ENCODE data around the gene TF.

TF gene

DNA sequence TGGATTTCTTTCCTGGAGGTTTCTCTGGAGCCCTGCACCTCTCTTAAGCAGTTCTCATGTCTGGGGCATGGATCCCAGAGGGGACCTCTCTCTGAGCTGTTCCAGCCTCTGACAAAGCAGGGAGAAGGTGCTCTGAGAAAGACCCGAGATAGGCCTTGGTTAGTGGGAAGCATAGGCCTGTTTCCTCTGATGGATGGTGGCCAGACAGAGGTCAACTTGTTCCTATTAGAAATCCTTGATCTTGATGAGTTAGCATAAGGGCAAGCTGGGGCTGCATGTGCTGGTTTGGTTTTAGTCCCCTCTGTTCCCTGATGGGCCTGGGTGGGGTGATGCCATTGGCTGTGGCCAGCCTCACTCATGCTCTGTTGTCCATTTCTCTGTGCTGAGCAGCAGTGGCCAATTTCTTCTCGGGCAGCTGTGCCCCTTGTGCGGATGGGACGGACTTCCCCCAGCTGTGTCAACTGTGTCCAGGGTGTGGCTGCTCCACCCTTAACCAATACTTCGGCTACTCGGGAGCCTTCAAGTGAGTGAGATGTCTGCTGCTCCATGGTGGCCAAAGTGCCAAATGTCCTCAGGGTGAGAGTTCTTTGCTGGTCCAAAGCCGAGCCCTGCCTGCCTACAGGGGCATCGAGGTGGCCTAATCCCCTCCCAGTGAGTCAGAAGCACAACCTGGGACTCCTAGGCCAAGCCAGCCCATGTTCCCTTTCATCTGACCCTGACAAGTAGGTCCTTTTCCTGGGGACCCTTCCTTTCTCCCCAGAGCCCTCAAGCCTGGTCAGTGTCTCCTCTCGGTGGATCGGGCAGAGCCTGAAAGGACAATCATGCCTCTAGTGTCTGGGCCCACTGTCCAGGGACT lies 9.0 kb downstream of the TF start:
- peaks cover 4% of the 10 kb centered on the region; the same call in 1 of the 2 replicates for H3K27me3 ChIP-seq
- TF ChIP-seq CTCF (IDR thresholded peaks at IDR 0.05; ENCODE audit: low read depth, low read length), result no peak
- H3K4me1 ChIP-seq, result no peaks in the 10 kb centered on the region
- DNase-seq, result no peak
- no peaks in the 10 kb centered on the region for H3K9me3 ChIP-seq
- no peaks in the 10 kb centered on the region for H3K36me3 ChIP-seq
- no peak overlapping the region for H3K4me3 ChIP-seq (ENCODE audit: low read depth, low read length)

- no peak for TF ChIP-seq CTCF (IDR thresholded peaks at IDR 0.05; ENCODE audit: low read depth, low read length)
- peaks cover 11% of the 10 kb centered on the region; the same call in 1 of the 2 replicates for H3K27me3 ChIP-seq
- H3K4me3 ChIP-seq (ENCODE audit: low read depth, low read length), result no peak overlapping the region
- H3K36me3 ChIP-seq, result no peaks in the 10 kb centered on the region
- H3K4me1 ChIP-seq, result no peaks in the 10 kb centered on the region
- H3K9me3 ChIP-seq, result no peaks in the 10 kb centered on the region
- no peak for DNase-seq
Observed at GRCh38 chr3:133756716-133757694, 10.8 kb downstream of the TF start.

- H3K36me3 ChIP-seq, result no peaks in the 10 kb centered on the region
- no peaks in the 10 kb centered on the region for H3K4me1 ChIP-seq
- TF ChIP-seq CTCF (IDR thresholded peaks at IDR 0.05; ENCODE audit: low read depth, low read length), result no peak
- DNase-seq, result no peak
- H3K9me3 ChIP-seq, result no peaks in the 10 kb centered on the region
- H3K27me3 ChIP-seq, result peaks cover 17% of the 10 kb centered on the region; the same call in 1 of the 2 replicates
- H3K4me3 ChIP-seq (ENCODE audit: low read depth, low read length), result no peak overlapping the region
Observed at GRCh38 chr3:133757701-133758567, 11.7 kb downstream of the TF start.

GRCh38 chr3:133758568-133758928 lies 12.4 kb downstream of the TF start:
- no peak for TF ChIP-seq CTCF (IDR thresholded peaks at IDR 0.05; ENCODE audit: low read depth, low read length)
- Histone ChIP-seq H3K9me3 (no peaks in the 10 kb centered on the region), H3K36me3 (no peaks in the 10 kb centered on the region), H3K27me3 (peaks cover 21% of the 10 kb centered on the region; the same call in 1 of the 2 replicates), H3K4me1 (no peaks in the 10 kb centered on the region), H3K4me3 (ENCODE audit: low read depth, low read length) (no peak overlapping the region)
- DNase-seq, result no peak

DNA sequence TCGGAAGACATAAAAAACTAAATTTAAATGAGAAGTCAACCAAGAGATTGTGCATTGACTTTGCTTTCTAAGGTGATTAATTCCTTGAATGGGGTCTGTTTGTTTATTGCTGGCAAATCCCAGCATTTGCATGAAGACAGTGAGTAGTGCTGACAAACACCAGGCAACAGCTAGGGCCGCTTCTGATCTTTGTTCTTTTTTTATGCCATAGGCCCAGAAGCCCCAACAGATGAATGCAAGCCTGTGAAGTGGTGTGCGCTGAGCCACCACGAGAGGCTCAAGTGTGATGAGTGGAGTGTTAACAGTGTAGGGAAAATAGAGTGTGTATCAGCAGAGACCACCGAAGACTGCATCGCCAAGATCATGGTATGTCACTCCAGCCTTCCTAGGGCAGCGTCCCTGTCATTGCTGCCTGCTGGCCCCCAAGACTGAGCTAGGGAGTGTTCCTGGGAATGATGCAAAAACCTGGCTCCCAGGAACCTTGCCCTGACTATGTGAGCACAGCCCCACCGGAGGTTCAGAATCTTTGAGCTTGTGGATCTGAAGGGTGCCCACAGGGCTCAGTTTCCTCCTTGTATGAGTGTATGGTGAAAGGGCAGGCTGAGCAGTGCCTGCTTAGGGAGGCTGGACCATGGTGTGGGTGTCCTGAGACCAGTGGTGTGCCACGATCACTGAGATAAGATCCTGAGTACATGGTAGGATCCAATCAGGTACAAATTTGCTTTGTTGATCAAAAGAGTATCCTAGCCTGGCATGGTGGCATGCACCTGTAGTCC lies 13.0 kb downstream of the TF start:
- DNase-seq, result no peak
- no peak for TF ChIP-seq CTCF (IDR thresholded peaks at IDR 0.05; ENCODE audit: low read depth, low read length)

More for the DNA sequence above, 13.0 kb downstream of the TF start:
- Histone ChIP-seq H3K4me1 (no peaks in the 10 kb centered on the region), H3K27me3 (peaks cover 21% of the 10 kb centered on the region; the same call in 1 of the 2 replicates), H3K4me3 (ENCODE audit: low read depth, low read length) (no peak overlapping the region), H3K36me3 (no peaks in the 10 kb centered on the region), H3K9me3 (no peaks in the 10 kb centered on the region)

Data from BE2C (cell line).